Measurements from ENCODE around the gene NXPH3. TPM values are rescaled to one million over a fixed set of nuclear protein-coding genes. Genes with fewer than 3 reads are reported as not detected.
A peak's percentile ranks its signal among the peaks of the same experiment; 100 is the strongest.

Gene NXPH3
- total and polyA plus RNA-seq, 10 of the 15 experiments (the other 5 are each of a cell fraction or from before 2014, with no cell fraction given) = 0.08 to 0.35 (median 0.12) TPM; not detected in 2

GRCh38 chr17:49549691-49550678 lies 25.7 kb upstream of the NXPH3 start:
- no peaks in the 10 kb centered on the region for H3K9me3 ChIP-seq (replicated peaks; ENCODE audit: control insufficient read depth, insufficient read depth, low read length)
- no peak overlapping the region for H2AFZ ChIP-seq (ENCODE audit: control insufficient read depth, low read depth, low read length)
- no peak overlapping the region for H3K9ac ChIP-seq (ENCODE audit: control insufficient read depth, insufficient read depth, low read length)
- H3K79me2 ChIP-seq (ENCODE audit: control insufficient read depth, insufficient read depth, low read length) = no peaks in the 10 kb centered on the region
- FAIRE-seq (no peak), ATAC-seq (peak; percentile 58), DNase-seq (ENCODE audit: low read depth, low spot score) (no peak)
- no peaks in the 10 kb centered on the region for H3K36me3 ChIP-seq (ENCODE audit: control insufficient read depth in 2 of 2, insufficient read depth in 2 of 2, low read length in 1 of 2)
- no peaks in the 10 kb centered on the region for H4K20me1 ChIP-seq (ENCODE audit: control insufficient read depth, insufficient read depth)
- H3K4me3 ChIP-seq = no peak overlapping the region
- BruUV-seq (replicated peaks) = no TSS peak
- POLR2A ChIA-PET = no interaction called here
- H3K4me2 ChIP-seq (ENCODE audit: control insufficient read depth, insufficient read depth) = no peak overlapping the region
- 46% methylated on average over 20 of the region's 20 CpGs for WGBS (ENCODE audit: insufficient coverage, insufficient replicate concordance, low lambda C conversion rate, missing lambda C conversion rate)
- H3K27me3 ChIP-seq (replicated peaks in 1 of 2; ENCODE audit: control insufficient read depth in 2 of 2, insufficient read depth in 2 of 2, low read length in 1 of 2) = no peaks in the 10 kb centered on the region
- intact Hi-C loops (cut with micrococcal nuclease; ENCODE audit: unreplicated experiment) = loop anchor here (2.0 kb wide), 1 partner anchor 141 kb away; no protein-coding TSS in a partner anchor
- SMC1A ChIA-PET (ENCODE audit: uncharacterized antibody, unreplicated experiment) = no interaction called here
- CTCF ChIA-PET = interaction anchor here (1.8 kb wide), 1 partner anchor 114 kb away, joined by 5 read pairs; no protein-coding TSS in a partner anchor
- H3K4me1 ChIP-seq (ENCODE audit: control insufficient read depth, insufficient read depth, low read length) = no peaks in the 10 kb centered on the region
- H3K27ac ChIP-seq (ENCODE audit: control insufficient read depth, insufficient read depth) = no peak overlapping the region
- in situ Hi-C loops (cut with MboI) = loop anchor here (5.0 to 10.0 kb wide), 4 partner anchors 53 to 233 kb away; partner anchors contain the start of gene NGFR
- RAD21 ChIA-PET (ENCODE audit: unreplicated experiment) = no interaction called here
- TF ChIP-seq GATAD2B (conservative IDR thresholded peaks at IDR 0.05; ENCODE audit: low read depth) = no peak
- no peak for TF ChIP-seq CREB1 (IDR thresholded peaks at IDR 0.05; ENCODE audit: low read depth)
- no peak for TF ChIP-seq ATF7 (IDR thresholded peaks at IDR 0.05; ENCODE audit: low read depth)
- TF ChIP-seq CREM (IDR thresholded peaks at IDR 0.05; ENCODE audit: low read depth) = no peak
- no peak for TF ChIP-seq ZBED1 (IDR thresholded peaks at IDR 0.05; ENCODE audit: borderline replicate concordance)
- no peak for TF ChIP-seq USF2 (IDR thresholded peaks at IDR 0.05; ENCODE audit: borderline replicate concordance, low read depth, low read length)
- no peak for TF ChIP-seq ZNF207 (IDR thresholded peaks at IDR 0.05; ENCODE audit: borderline replicate concordance)
- no peak for TF ChIP-seq BCL11A (IDR thresholded peaks at IDR 0.05; ENCODE audit: low read depth, low read length)
- TF ChIP-seq TAF1 (IDR thresholded peaks at IDR 0.05; ENCODE audit: borderline replicate concordance, low read depth, low read length) = no peak
- TF ChIP-seq, protein P1, sequence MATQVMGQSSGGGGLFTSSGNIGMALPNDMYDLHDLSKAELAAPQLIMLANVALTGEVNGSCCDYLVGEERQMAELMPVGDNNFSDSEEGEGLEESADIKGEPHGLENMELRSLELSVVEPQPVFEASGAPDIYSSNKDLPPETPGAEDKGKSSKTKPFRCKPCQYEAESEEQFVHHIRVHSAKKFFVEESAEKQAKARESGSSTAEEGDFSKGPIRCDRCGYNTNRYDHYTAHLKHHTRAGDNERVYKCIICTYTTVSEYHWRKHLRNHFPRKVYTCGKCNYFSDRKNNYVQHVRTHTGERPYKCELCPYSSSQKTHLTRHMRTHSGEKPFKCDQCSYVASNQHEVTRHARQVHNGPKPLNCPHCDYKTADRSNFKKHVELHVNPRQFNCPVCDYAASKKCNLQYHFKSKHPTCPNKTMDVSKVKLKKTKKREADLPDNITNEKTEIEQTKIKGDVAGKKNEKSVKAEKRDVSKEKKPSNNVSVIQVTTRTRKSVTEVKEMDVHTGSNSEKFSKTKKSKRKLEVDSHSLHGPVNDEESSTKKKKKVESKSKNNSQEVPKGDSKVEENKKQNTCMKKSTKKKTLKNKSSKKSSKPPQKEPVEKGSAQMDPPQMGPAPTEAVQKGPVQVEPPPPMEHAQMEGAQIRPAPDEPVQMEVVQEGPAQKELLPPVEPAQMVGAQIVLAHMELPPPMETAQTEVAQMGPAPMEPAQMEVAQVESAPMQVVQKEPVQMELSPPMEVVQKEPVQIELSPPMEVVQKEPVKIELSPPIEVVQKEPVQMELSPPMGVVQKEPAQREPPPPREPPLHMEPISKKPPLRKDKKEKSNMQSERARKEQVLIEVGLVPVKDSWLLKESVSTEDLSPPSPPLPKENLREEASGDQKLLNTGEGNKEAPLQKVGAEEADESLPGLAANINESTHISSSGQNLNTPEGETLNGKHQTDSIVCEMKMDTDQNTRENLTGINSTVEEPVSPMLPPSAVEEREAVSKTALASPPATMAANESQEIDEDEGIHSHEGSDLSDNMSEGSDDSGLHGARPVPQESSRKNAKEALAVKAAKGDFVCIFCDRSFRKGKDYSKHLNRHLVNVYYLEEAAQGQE (IDR thresholded peaks at IDR 0.05; ENCODE audit: low read depth, low read length) = no peak
- no peak for TF ChIP-seq PRDM15 (CRISPR knock-in tag; IDR thresholded peaks at IDR 0.05)
- TF ChIP-seq WRNIP1 (IDR thresholded peaks at IDR 0.05; ENCODE audit: borderline replicate concordance, low read depth, low read length) = no peak
- TF ChIP-seq ZNF217 (IDR thresholded peaks at IDR 0.05) = no peak
- no peak for TF ChIP-seq CBFB (IDR thresholded peaks at IDR 0.05; ENCODE audit: low read depth)
- no peak for TF ChIP-seq NFXL1 (IDR thresholded peaks at IDR 0.05; ENCODE audit: borderline replicate concordance)

All from GM12878 (cell line).